NCI-H2081 treated with DMSO at 0.1 percent for 48 hours (cell line): ENCODE data around the gene ADGRB3.

Source experiments
- DNase-seq: peaks from one replicate; lab custom pipeline; 2025; lab: John Stamatoyannopoulos, UW

Gene ADGRB3

DNA sequence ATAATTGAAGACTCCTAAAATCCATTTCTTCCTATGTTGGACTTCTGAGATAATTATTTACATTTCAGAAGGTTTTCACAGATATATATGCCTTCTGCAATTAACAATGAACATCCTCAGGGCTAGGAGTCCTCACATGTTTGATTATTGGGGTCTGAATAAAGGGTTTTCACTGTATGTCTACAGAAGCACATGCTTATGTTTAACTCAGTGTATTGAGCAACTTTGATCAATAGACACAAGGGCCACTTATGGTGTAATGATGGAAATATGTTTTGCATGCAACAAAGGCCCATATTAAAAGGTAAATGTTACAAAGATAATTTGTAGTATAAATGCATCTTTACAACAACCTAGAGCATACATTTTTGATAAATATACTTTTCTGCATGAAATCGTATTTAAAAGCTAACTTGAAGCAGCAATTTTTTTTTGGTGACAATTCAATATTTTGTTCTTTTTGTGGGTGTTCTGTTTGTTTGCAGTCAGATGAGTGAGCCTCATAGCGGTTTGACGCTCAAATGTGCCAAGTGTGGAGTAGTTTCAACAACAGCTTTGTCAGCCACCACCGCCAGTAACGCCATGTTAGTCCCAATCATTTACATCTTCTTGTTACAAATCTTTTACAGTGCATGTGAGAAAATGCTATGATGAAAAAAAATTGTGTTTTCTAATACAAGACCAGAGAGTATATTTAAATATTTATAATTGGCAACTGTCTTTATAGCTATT is 703.5 kb downstream of the ADGRB3 start:
- no peak for DNase-seq

- DNase-seq: no peak
Measured at GRCh38 chr6:69339163-69339550, 704.1 kb downstream of the ADGRB3 start.

DNA sequence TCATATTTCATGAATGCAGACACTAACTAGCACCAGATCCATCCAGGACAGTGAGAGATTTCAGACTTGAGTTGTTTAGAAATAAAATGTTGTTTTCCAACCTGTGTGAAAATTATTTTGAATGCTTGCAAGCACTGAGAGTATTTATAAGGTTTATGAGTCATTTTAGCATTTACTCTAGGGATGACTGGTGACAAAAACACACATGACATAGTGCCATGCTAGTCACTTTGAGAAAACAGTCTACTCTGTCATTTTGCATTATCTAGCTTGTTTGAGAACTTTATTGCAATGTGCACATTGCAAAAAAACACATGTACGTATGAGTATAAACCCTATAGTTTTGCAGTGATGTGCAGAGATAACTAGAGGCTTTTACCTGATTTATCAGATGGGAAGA is 705.1 kb downstream of the ADGRB3 start:
- no peak for DNase-seq

DNA sequence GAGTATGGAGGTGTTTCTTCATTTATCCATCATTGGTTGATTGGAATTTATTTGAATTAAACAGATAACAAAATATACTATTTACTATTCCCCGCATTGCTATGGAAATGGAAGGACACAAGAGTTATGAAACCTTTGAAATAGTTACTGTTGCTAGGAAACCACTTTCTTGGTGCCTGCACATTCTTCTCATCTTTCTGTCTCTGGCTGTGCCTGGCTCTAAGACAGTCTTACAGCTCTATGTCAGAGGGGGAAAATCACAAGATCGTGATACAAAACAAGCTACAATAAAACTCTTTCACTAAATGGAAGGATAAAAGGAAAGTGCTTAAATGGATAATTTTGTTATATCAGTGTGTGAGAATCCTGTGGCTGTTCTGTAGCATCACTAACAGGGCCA is 708.8 kb downstream of the ADGRB3 start:
- no peak for DNase-seq

- no peak for DNase-seq
Measured at GRCh38 chr6:69349771-69350170, 714.7 kb downstream of the ADGRB3 start.

DNA sequence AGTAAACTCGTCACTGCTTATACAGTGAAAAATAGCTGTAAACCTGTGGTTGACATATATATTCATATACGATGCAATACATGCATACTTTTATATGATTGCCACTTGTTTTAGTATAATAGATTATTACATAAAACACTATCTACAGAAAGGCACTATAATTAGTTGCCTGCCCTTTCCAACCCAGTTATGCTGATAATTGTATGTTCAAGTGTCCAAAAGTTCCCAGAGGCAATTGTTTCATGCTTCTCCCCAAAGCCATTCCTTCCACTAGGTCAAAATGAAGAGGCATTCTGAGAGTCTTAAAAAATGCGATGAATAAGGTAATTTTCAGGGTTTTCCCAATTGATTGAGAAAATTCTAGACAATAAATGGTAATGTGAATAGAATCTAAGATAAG is 727.1 kb downstream of the ADGRB3 start:
- DNase-seq: no peak

DNA sequence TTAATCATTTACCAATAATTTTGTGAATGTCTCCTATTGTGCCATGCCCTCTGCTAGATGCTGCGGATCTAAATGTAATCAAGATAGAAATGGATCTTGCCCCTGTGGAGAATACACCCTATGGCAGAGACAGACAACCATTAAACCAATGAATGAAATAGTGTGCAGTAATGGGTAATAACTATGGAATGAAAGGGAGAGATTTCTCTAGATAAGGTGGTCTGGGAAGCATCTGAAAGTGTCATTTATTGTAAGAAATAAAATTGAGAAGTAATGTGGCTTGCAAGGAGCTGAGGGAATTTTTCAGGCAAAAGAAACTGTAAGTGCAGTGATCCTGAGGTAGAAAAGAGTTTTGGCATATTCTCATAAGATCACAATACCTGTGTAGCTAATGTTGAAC is 731.7 kb downstream of the ADGRB3 start:
- no peak for DNase-seq

- no peak for DNase-seq
Measured at GRCh38 chr6:69368613-69369012, 733.5 kb downstream of the ADGRB3 start.

DNA sequence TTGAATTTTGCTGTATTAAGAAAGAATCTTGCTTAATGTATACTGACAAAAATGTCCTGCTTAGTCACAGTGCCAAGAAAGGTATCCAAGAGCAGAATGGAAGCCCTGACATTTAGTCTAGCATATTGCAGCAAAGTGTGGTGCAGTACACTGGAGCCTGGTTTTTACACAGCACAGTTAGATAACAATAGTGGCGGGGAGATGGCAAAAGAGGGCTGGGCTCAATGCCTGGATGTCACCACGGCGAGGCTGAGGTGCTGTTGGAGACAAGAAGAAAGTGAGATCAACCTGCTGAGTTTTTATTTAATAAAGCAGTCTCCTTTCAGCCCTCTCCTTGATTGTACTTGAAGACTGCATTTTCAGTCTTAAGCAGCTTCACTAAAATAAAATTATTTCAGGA is 735.7 kb downstream of the ADGRB3 start:
- no peak for DNase-seq

DNA sequence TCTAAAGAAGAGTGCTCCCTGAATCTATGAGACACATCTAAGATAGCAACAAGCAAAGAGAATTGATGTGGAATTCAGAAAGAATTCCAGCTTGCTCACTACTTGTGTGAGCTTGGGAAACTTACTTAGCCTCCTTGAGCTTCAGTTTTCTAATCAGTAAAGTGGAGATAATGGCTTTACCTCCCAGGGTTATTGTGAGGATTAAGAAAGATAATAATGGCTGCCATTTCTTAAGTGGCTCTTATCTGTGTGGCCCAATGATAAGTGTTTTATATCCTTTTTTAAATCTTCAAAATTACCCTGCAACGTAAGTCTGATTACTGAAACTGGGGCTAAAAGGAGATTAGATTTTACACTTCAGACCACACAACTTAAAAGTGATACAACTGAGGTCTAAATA is 743.2 kb downstream of the ADGRB3 start:
- DNase-seq: no peak

DNA sequence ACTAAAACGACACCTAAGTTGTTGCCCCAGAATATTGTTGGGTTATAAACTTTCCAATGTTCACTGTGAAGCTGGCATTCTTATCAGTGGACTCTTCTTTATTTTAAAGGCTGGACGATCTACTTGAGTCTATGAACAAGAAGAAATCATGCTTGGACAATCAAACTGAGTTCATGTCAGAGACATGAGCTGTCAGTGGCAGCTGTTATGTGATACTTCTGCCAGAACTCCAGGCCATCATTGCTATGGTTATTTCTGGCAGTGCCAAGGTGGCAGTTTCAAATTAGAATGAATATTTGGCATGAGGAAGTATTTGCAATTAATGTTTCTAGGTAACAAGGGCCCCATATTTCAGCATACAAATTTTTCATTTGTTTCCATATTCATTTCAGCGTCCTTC is 744.4 kb downstream of the ADGRB3 start:
- DNase-seq: no peak

DNA sequence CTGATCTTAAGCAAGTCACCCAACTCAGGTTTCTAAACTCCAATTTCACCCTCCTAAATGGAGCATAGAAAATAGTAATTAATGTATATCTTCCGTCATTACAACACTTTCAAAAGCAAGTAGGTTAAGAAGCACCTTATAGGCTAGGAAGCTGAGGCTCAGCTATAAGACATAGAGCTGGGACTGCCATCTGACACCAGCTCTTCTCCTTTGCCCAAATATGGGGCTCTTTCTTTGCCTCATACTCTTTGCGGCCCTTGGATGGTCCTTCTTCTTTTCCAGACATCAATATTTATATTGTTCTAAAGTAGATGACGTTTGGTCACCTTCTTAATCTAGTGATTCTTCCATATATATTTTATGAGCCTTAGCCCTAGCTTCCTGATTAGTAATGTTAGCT is 748.5 kb downstream of the ADGRB3 start:
- DNase-seq: no peak

- DNase-seq: no peak
Measured at GRCh38 chr6:69386426-69386825, 751.3 kb downstream of the ADGRB3 start.

DNA sequence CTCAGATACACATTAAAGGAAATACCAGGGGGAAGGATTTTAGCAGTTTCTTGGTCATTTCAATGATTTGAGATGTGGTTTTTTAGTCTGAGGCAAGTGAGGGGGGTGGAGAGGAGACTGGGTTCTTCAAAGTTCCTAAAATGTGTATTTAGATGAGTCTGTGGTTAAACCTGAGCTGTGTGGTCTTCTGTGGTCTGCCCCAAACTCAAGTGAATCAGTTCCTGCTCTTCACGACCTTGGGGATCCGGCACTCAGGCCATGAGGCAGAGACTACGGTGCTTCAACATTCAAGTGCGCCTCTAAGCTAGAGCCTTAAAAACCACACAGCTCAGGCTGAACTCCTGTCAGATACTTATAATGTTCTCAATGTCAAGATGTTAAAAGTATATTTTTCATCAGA is 755.0 kb downstream of the ADGRB3 start:
- DNase-seq: no peak

GRCh38 chr6:69391106-69391505 is 756.0 kb downstream of the ADGRB3 start:
- no peak for DNase-seq

DNA sequence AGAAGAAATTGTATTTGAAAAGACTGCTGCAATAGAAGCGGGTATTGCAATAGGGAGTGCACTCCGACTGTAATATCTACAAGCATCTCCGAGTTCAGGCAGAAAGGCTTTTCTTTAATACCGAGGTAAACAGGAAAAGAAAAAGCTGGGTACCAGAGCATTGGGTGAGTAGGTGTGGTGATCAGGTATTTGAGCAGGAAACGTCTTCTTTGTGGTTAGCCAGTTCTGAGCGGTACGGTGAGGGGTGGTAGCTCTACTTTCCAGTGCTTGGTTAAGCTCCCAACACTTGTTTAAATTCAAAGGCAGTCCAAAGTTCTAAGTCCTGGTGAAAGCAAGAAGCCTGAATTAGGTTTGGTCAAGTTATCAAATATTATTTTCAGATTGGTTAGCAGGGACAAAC is 757.7 kb downstream of the ADGRB3 start:
- no peak for DNase-seq

DNA sequence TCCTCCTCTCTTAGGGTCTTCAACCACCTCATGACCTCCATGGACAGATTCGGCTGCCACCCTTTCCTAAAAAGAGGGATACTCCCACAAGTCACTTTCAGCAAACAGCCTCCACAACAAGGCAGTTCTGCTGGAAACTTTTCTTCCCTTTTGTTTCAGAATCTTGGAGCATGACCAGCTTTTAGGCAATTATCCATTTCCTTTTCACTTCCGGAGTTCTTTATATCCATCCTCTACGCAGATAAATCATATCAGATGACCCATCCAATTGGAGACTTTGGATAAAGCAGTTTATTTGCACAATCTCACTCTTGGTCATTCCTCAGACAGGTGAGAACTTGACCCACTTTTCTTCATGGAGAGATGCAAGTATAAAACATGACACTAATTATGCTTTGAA is 763.2 kb downstream of the ADGRB3 start:
- DNase-seq: no peak

- no peak for DNase-seq
Measured at GRCh38 chr6:69398729-69399128, 763.6 kb downstream of the ADGRB3 start.

DNA sequence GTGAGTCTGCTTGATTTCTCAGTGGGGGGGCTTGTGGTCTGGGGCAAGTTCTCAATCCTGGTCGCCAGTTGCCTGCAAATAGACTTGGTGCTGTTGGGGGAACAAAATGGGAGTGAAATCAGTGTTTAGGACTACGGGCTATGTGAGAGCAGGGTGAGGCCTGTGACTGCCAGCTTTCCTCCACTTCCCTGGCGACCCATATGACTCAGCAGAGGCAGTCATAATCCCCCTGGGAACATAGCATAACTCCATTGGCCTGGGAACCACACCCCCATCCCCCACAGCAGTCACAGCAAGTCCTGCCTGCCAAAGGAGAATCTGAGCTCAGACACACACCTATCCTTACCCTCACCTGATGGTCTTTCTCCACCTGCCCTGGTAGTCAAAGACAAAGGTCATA is 773.8 kb downstream of the ADGRB3 start:
- no peak for DNase-seq

- no peak for DNase-seq
Measured at GRCh38 chr6:69416776-69417175, 781.7 kb downstream of the ADGRB3 start.

DNA sequence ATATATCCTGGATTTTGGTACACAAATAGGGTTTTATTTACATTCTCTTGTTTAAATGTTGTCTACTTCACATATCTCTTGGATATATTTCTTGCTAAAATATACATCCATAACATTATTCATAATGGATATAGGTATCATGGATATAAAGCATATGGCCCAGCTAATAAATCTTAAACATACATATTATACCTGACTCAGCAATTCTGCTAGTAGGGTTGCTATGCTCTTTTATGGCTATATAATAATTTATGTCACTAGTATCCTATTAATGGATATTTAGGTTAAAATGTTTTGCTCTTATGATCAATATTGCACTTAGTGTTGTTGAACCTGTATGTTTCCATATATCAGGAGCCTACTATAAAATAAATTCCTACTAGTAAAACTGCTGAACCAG is 786.2 kb downstream of the ADGRB3 start:
- no peak for DNase-seq

GRCh38 chr6:69422020-69422419 is 786.9 kb downstream of the ADGRB3 start:
- no peak for DNase-seq

GRCh38 chr6:69422475-69422874 is 787.4 kb downstream of the ADGRB3 start:
- no peak for DNase-seq

- DNase-seq: no peak
Measured at GRCh38 chr6:69423785-69424184, 788.7 kb downstream of the ADGRB3 start.

GRCh38 chr6:69424581-69424980 is 789.5 kb downstream of the ADGRB3 start:
- no peak for DNase-seq
